OCI-LY7 (cell line): ENCODE data around the gene NHLRC1. TPM values are rescaled to one million over a fixed set of nuclear protein-coding genes. Genes with fewer than 3 reads are reported as not detected.

ENCODE experiments used
- BruUV-seq: library from RNA; stranded (reverse); fragments of 400-500 nt; replicated peaks from 2 replicates; lab custom pipeline; 2021; lab: Mats Ljungman, UMichigan
- CTCF ChIA-PET: fragments of 300-600 bp; sonication (Branson Sonifier 250); formaldehyde crosslinking; loops from one replicate; lab custom pipeline; 2022; ENCODE audit warnings: antibody characterized with exemption; ENCODE audit not compliant: unreplicated experiment; lab: Charles Lee
- POLR2A ChIA-PET: fragments of 300-600 bp; sonication (Branson Sonifier 250); formaldehyde crosslinking; loops from one replicate; lab custom pipeline; 2022; ENCODE audit warnings: antibody characterized with exemption; lab: Charles Lee
- DNase-seq: peaks from one replicate; pipeline ENCODE4 v3.0.0-alpha.2; 2015; ENCODE audit warnings: low spot score
- H2AFZ ChIP-seq: fragments of 200-600 bp; sonication (generic), shearing (Covaris generic); 2 replicates; pipeline ENCODE4 v1.6.1; 2014; ENCODE audit warnings: mild to moderate bottlenecking, antibody characterized with exemption, low read length, moderate library complexity
- H3K27ac ChIP-seq: fragments of 200-600 bp; sonication (generic); 2 replicates; pipeline ENCODE4 v1.5.1; 2014; ENCODE audit warnings: mixed run types, low read depth, mild to moderate bottlenecking, moderate library complexity, low read length, inconsistent platforms; ENCODE audit not compliant: poor library complexity, severe bottlenecking
- H3K36me3 ChIP-seq: fragments of 200-600 bp; sonication (generic); 2 replicates; pipeline ENCODE4 v1.6.1; 2014; ENCODE audit warnings: mild to moderate bottlenecking, antibody characterized with exemption, low read length, moderate library complexity, mixed read lengths; ENCODE audit not compliant: insufficient read depth
- H3K4me1 ChIP-seq: fragments of 200-600 bp; sonication (generic); 2 replicates; pipeline ENCODE4 v1.5.1; 2014; ENCODE audit warnings: mild to moderate bottlenecking, low read length; ENCODE audit not compliant: insufficient read depth, poor library complexity, severe bottlenecking
- H3K4me2 ChIP-seq: fragments of 200-600 bp; sonication (generic); 2 replicates; pipeline ENCODE4 v1.6.1; 2014; ENCODE audit warnings: mild to moderate bottlenecking, low read length
- H3K4me3 ChIP-seq: fragments of 200-600 bp; sonication (generic); 2 replicates; pipeline ENCODE4 v1.5.1; 2014; ENCODE audit warnings: mild to moderate bottlenecking, low read depth, low read length; ENCODE audit not compliant: poor library complexity, severe bottlenecking
- H3K79me2 ChIP-seq: fragments of 200-600 bp; sonication (generic); 2 replicates; pipeline ENCODE4 v1.6.1; 2016; ENCODE audit warnings: low read depth, mild to moderate bottlenecking, low read length, moderate library complexity, mixed read lengths; ENCODE audit not compliant: insufficient read depth
- H3K9me2 ChIP-seq: fragments of 200-600 bp; sonication (generic); 2 replicates; pipeline ENCODE4 v1.6.1; 2016; ENCODE audit warnings: mild to moderate bottlenecking, low read length, mixed read lengths; ENCODE audit not compliant: insufficient read depth
- H3K9me3 ChIP-seq: fragments of 200-600 bp; sonication (generic); 2 replicates; pipeline ENCODE4 v1.6.1; 2014; ENCODE audit warnings: mild to moderate bottlenecking, mixed run types, low read length, mixed read lengths
- H4K20me1 ChIP-seq: fragments of 200-600 bp; sonication (generic); 2 replicates; pipeline ENCODE4 v1.6.1; 2014; ENCODE audit warnings: mild to moderate bottlenecking, antibody characterized with exemption, low read length, moderate library complexity, mixed read lengths; ENCODE audit not compliant: insufficient read depth
- CTCF ChIP-seq: fragments of 200-600 bp; sonication (generic); conservative IDR thresholded peaks from 2 replicates; pipeline ENCODE4 v1.5.1; 2014; ENCODE audit warnings: mild to moderate bottlenecking, antibody characterized with exemption, low read length, moderate library complexity, mixed read lengths
- EZH2phosphoT487 ChIP-seq: fragments of 200-600 bp; sonication (generic); IDR thresholded peaks from 2 replicates; pipeline ENCODE4 v1.6.1; 2018; ENCODE audit warnings: low read depth, borderline replicate concordance, mild to moderate bottlenecking, mixed run types, antibody characterized with exemption, low read length, moderate library complexity, mixed read lengths
- intact Hi-C: fragments of 100-400 bp; cut with micrococcal nuclease; formaldehyde crosslinking; loops from one replicate; pipeline ENCODE4 v1.10.0; 2022; ENCODE audit not compliant: unreplicated experiment
- total RNA-seq, 2 experiments: library from RNA; depleted of rRNA in 1 of 2; stranded (reverse); fragments of >200 nt in 1 of 2; shearing (Covaris generic) in 1 of 2; gene quantifications; 2 replicates each; pipeline ENCODE4 v1.2.3, GENCODE V29; 2014 to 2022

The NHLRC1 gene
- total RNA-seq, 2 experiments from 2014 or later: not detected

- CTCF ChIA-PET: no interaction called here
- H3K4me2 ChIP-seq: no peak overlapping the region
- TF ChIP-seq CTCF (no peak), EZH2phosphoT487 (no peak)
- no TSS peak for BruUV-seq
- no peak for DNase-seq
- H3K4me3 ChIP-seq: no peak overlapping the region
- no peaks in the 10 kb centered on the region for H3K79me2 ChIP-seq
- H3K9me2 ChIP-seq: no peaks in the 10 kb centered on the region
- H3K9me3 ChIP-seq: no peaks in the 10 kb centered on the region
- no peak overlapping the region for H2AFZ ChIP-seq
- no peaks in the 10 kb centered on the region for H3K4me1 ChIP-seq
- H3K27ac ChIP-seq: no peak overlapping the region
- intact Hi-C loops: no loop called here
- H4K20me1 ChIP-seq: no peaks in the 10 kb centered on the region
- POLR2A ChIA-PET: interaction anchor here (0.7 kb wide), 1 partner anchor 233 kb away, joined by 3 read pairs; no protein-coding TSS in a partner anchor
- no peaks in the 10 kb centered on the region for H3K36me3 ChIP-seq
Measured at GRCh38 chr6:18087396-18088165, 34.9 kb downstream of the NHLRC1 start.

GRCh38 chr6:18081025-18081668 is 41.3 kb downstream of the NHLRC1 start:
- TF ChIP-seq EZH2phosphoT487: no peak
- TF ChIP-seq CTCF: no peak
- Histone ChIP-seq H3K27ac (no peak overlapping the region), H3K79me2 (no peaks in the 10 kb centered on the region), H3K4me3 (no peak overlapping the region), H3K9me2 (no peaks in the 10 kb centered on the region), H3K4me2 (no peak overlapping the region), H3K9me3 (no peaks in the 10 kb centered on the region), H4K20me1 (no peaks in the 10 kb centered on the region), H3K36me3 (no peaks in the 10 kb centered on the region), H3K4me1 (no peaks in the 10 kb centered on the region), H2AFZ (no peak overlapping the region)
- intact Hi-C loops: no loop called here
- CTCF ChIA-PET: no interaction called here
- POLR2A ChIA-PET: interaction anchor here (0.6 kb wide), 1 partner anchor 56 kb away, joined by 4 read pairs; no protein-coding TSS in a partner anchor
- no TSS peak for BruUV-seq
- no peak for DNase-seq
